B cell (primary cell): ENCODE results near the gene DKC1.

Experiments
- CTCF ChIP-seq: fragments of 200-600 bp; IDR thresholded peaks from one replicate; pipeline ENCODE4 v1.8.0; 2022; ENCODE audit warnings: antibody characterized with exemption, mild to moderate bottlenecking
- EZH2 ChIP-seq: IDR thresholded peaks from 2 replicates; pipeline ENCODE4 v1.6.1; 2012; ENCODE audit warnings: borderline replicate concordance, low read depth, mild to moderate bottlenecking, moderate library complexity, low read length; ENCODE audit not compliant: insufficient read depth, poor library complexity, severe bottlenecking

- TF ChIP-seq CTCF (no peak), EZH2 (no peak)
Observed at GRCh38 chrX:154717824-154718223, 44.8 kb upstream of the DKC1 start.
